HepG2 (cell line): Measurements from ENCODE around the gene COASY. TPM values are rescaled to one million over a fixed set of nuclear protein-coding genes. Genes with fewer than 3 reads are reported as not detected.
A peak's percentile ranks its signal among the peaks of the same experiment; 100 is the strongest.

ENCODE experiments used
- AKNA ChIP-seq: sonication (generic); formaldehyde crosslinking; IDR thresholded peaks from 2 replicates; pipeline ENCODE4 v1.4.0; 2020; ENCODE audit warnings: missing genetic modification reagents, borderline replicate concordance
- EEA1 ChIP-seq: sonication (generic); formaldehyde crosslinking; IDR thresholded peaks from 2 replicates; pipeline ENCODE4 v1.5.1; 2020; ENCODE audit warnings: mild to moderate bottlenecking, missing genetic modification reagents, borderline replicate concordance
- GLMP ChIP-seq: sonication (generic); formaldehyde crosslinking; IDR thresholded peaks from 2 replicates; pipeline ENCODE4 v1.9.0; 2021; ENCODE audit warnings: missing genetic modification reagents, mild to moderate bottlenecking, borderline replicate concordance
- HNF1A ChIP-seq, 2 experiments: sonication (generic) in 1 of 2; formaldehyde crosslinking in 1 of 2; IDR thresholded peaks; 2 replicates each; pipeline versions ENCODE4 v1.4.0 to v1.6.1; 2016 to 2020; ENCODE audit warnings: borderline replicate concordance in 1 of 2, low read depth in 1 of 2, mild to moderate bottlenecking in 1 of 2, missing genetic modification reagents in 1 of 2
- MXD4 ChIP-seq: IDR thresholded peaks from 2 replicates; pipeline ENCODE4 v1.6.1; 2016; ENCODE audit warnings: mild to moderate bottlenecking, missing biosample characterization, missing genetic modification reagents
- POLR2AphosphoS5 ChIP-seq: IDR thresholded peaks from 2 replicates; pipeline ENCODE4 v1.6.1; 2012; ENCODE audit warnings: low read depth, low read length
- SOX5 ChIP-seq: IDR thresholded peaks from 2 replicates; pipeline ENCODE4 v1.6.1; 2016; ENCODE audit warnings: borderline replicate concordance
- UBTF ChIP-seq: sonication (generic); formaldehyde crosslinking; IDR thresholded peaks from 2 replicates; pipeline ENCODE4 v1.4.0; 2020; ENCODE audit warnings: mild to moderate bottlenecking, missing genetic modification reagents
- ZNF34 ChIP-seq: sonication (generic); formaldehyde crosslinking; IDR thresholded peaks from 2 replicates; pipeline ENCODE4 v1.4.0; 2020; ENCODE audit warnings: mild to moderate bottlenecking, missing genetic modification reagents, borderline replicate concordance
- ZNF460 ChIP-seq: sonication (generic); formaldehyde crosslinking; IDR thresholded peaks from 2 replicates; pipeline ENCODE4 v1.5.1; 2020; ENCODE audit warnings: missing genetic modification reagents, mild to moderate bottlenecking, borderline replicate concordance
- ZNF503 ChIP-seq: sonication (generic); formaldehyde crosslinking; IDR thresholded peaks from 2 replicates; pipeline ENCODE4 v1.4.0; 2020; ENCODE audit warnings: missing genetic modification reagents
- polyA plus RNA-seq, 8 experiments: library from polyadenylated mRNA; depleted of rRNA in 3 of 8; stranded (reverse) in 7 of 8; unstranded in 1 of 8; fragments of >200 nt; fragmentation: Illumina TruSeq in 4 of 8; extraction: Trizol in 4 of 8; gene quantifications; 2 replicates each; pipeline versions ENCODE4 v1.2.1 to v1.2.3, GENCODE V29; 2011 to 2016; ENCODE audit warnings: low read depth in 4 of 8, missing spikeins in 1 of 8, mixed read lengths in 1 of 8; ENCODE audit not compliant: insufficient read depth in 1 of 8
- total RNA-seq, 5 experiments: library from RNA; depleted of rRNA; stranded (reverse); fragments of >200 nt; fragmentation: Illumina TruSeq; extraction: Trizol; gene quantifications; 2 replicates each; pipeline ENCODE4 v1.2.3, GENCODE V29; 2016; ENCODE audit warnings: low read depth in 1 of 5

Gene COASY
- total and polyA plus RNA-seq, 2 of the 13 experiments (the other 11 are each of a cell fraction or from before 2014, with no cell fraction given), result 90.7 to 125 TPM

GRCh38 chr17:42566883-42567573, 5.1 kb downstream of the COASY start, which contains the start of gene MLX (continued):
- TF ChIP-seq HNF1A (IDR thresholded peaks at IDR 0.05; ENCODE audit: low read depth), result no peak
- TF ChIP-seq HNF1A (CRISPR knock-in tag; IDR thresholded peaks at IDR 0.05; ENCODE audit: borderline replicate concordance), result peak; percentile 88
- TF ChIP-seq EEA1 (CRISPR knock-in tag), result no peak
- TF ChIP-seq ZNF460 (CRISPR knock-in tag), result no peak
- peak; percentile 45; the same call in 1 of the 2 replicates for TF ChIP-seq ZNF503 (CRISPR knock-in tag)
- no peak for TF ChIP-seq GLMP (CRISPR knock-in tag)
- peak; percentile 61 for TF ChIP-seq SOX5 (CRISPR knock-in tag)
- no peak for TF ChIP-seq AKNA (CRISPR knock-in tag)
- TF ChIP-seq MXD4 (CRISPR knock-in tag), result peak; percentile 92
- peak; percentile 88; the same call in 1 of the 2 replicates for TF ChIP-seq ZNF34 (CRISPR knock-in tag)
- peak; percentile 77; the same call in 1 of the 2 replicates for TF ChIP-seq UBTF
- peak; percentile 69 for TF ChIP-seq POLR2AphosphoS5
